HG03469 (cell line): Measurements from ENCODE around the gene HSPA9.
"Not testable (repeated sequence)": the region's sequence is repeated elsewhere in the genome, so short reads cannot be mapped to it uniquely, and the experiment has no call there.

Source experiments
- ATAC-seq: cut with Tn5 transposase; IDR thresholded peaks from one replicate; pipeline ENCODE4 v1.9.1; 2021; ENCODE audit warnings: mild to moderate bottlenecking, moderate library complexity, moderate number of reproducible peaks; ENCODE audit not compliant: unreplicated experiment

HSPA9 gene

DNA sequence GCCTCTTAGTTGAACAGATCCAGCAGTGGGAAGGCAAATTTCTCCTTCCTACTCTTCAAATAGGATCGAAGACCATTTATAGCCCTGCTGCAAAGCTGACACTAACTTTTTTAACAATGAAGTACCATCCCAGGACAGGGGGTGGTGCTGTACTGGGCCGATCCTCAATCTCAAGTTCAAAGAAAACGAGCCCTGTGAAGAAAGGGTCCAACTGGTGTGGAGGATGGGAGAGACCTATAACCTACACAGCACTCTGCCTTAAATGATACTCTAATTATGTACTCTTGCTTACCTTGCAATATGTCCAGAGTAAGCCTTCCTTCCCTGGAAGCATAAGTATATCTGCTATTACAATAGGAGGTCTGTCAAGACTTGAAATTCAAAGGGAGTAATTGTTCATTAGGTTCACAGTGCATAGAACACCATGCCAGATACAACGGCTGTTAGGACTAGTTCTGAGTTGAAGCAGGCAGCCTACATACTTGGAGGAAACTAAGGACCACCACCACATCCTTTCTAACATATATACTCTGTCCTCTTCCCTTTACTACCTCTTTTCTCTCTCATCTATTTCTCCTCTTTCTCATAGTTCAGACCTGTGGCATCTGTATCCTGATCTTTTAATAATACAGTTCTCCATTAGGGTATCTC lies 38.4 kb downstream of the HSPA9 start:
- no peak for ATAC-seq

- ATAC-seq: no peak
These were observed 39.0 kb downstream of the HSPA9 start for GRCh38 chr5:138536215-138536614.

DNA sequence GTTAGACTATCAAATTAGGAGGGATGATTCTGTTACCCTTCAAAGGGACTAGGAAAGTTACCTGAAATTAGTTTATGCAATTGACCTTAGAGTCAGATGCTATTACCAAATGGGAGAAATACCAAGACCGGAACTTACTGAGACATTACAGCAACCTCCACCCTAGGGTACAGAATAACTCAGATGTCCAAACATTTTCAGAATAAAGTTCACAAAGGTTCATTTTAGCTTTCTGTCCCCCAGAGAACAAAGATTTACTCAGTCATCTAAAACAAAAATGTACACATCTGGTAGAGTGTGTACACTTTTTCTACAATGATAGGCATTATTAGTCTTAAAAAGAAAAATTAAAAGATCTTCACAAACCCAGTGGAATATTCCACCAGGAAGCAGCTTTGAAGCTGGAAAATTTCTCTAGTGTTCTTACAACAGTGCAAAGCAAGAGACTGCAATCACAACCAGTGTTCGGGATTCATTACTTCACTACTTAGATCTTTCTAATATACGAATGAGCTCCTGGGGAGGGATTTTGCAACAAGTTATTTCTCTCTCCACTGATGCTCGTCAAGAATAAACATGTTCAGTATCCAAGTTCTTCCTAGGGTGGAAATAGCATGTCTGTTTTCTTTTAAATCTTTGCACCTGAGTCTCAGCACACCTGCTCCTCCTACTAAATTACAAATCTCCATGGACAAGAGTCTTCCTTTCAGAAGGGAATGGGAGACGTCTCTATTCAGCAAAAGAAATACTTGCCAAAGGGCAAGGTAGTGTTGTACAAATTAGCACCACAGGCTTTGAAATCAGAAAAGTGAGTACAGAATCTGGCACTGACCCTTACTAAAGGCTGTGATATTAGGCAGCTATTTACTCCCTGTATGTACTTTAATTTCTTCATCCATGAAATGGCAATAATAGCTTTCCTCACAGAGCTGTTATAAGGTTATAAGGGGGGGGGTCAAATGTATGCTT lies 40.9 kb downstream of the HSPA9 start:
- ATAC-seq: no peak

- ATAC-seq: no peak
These were observed 45.4 kb downstream of the HSPA9 start for GRCh38 chr5:138529812-138530211.

GRCh38 chr5:138528744-138529469 lies 46.3 kb downstream of the HSPA9 start:
- ATAC-seq: no peak

- no peak for ATAC-seq
These were observed 47.0 kb downstream of the HSPA9 start for GRCh38 chr5:138528208-138528607.

DNA sequence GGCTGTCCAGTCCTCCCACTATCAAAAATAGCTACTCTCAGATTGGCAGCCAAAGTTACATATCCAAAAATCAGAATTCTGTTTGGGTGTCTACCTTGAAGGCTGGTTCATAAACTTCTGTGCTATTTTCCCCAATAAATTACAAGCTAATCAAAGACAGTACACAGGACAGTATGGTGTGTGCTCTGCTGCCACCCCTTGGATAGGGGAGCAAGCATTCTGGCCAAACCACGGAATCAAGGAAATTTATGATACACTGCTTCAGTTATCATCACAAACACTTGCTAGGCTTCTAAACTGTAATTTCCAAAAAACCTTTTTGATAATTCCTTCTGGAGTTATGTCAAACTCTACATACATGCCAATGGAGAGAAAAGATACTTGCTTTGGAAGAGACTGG lies 48.0 kb downstream of the HSPA9 start:
- ATAC-seq: no peak

GRCh38 chr5:138523406-138523805 lies 51.8 kb downstream of the HSPA9 start:
- ATAC-seq: no peak

DNA sequence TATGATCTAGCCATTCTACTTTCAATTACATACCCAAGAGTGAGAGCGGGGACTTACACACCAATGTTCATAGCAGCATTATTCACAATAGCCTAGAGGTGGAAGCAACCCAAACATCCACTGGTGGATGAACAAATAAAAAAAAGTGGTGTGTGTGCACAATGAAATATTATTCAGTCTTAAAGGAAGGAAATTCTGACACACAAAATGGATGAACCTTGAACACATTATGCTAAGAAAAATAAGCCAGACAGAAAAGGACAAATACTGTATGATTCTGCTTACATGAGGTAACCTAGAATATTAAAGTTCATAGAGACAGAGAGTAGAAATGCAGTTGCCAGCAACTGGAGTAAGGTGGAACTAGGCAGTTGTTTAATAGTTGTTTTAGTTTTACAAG lies 54.2 kb downstream of the HSPA9 start:
- ATAC-seq: no peak

DNA sequence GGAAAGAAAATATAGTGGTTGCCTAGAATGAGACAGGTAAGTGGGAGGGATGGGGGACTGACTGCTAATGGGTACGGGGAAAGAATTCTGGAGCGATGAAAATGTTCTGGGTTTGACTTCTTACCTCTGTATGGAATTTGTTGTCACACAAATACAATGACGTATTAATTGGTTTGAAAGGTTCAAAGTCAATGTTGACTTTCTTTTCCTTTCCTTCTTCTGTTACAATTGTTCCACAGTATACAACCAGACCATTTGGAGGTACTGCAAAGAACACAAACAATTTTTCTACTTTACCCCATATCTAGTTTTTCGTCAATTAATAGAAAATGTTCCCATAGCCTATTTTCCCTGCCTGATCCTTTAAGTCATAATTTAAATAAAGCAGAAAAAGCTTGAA lies 57.8 kb downstream of the HSPA9 start:
- ATAC-seq: no peak

DNA sequence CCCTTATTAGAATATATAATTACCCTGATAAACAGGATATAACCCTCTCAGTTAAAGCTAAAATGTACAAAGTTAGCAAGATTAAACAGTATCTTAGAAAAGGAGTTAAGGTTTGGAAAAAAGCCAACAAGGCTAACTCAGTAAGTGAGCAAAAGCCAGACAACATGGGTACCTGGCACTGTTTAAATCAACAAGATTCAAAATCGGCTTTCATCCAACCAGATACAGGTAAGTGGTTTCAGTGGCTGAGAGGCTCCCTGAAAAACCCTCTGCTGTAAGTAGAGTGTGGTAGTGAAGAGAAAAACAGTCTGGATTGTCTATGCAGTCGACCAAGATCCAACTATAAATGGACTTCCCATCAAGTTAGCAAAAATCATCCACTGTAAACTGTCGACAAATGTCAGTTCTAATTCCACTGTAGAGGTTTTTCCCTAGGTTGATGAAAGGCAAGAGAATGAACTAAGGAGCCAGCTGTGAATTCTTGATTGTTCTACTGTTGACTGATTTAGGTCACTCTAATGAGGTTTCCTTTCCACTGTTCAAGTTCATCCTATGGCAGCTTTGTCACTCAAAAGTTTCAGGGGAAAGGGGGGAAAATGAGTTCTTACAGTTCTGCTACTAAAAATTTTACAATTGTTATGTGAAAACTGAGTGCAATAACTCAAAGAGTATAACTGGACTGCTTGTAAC lies 59.5 kb downstream of the HSPA9 start:
- ATAC-seq: no peak

GRCh38 chr5:138514021-138514420 lies 61.2 kb downstream of the HSPA9 start:
- no peak for ATAC-seq

DNA sequence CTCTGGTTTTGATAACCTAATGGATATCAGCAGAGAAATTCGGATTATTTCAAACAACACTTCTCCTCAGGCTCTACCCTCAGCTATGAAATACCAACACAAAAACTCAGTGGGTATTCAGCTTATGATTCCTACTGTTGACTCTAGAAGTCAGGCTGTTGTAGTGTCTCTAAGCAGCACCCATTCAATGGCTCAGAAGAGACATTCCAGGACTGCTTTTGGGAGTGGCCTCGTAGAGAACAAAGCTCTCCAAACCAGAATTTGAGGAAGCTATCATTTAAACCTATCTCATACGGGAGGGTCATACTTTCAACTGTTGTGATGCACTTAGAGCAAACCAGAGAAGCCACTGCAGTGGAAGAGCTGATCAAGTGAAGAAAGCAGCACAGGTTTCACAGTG lies 66.2 kb downstream of the HSPA9 start:
- no peak for ATAC-seq

DNA sequence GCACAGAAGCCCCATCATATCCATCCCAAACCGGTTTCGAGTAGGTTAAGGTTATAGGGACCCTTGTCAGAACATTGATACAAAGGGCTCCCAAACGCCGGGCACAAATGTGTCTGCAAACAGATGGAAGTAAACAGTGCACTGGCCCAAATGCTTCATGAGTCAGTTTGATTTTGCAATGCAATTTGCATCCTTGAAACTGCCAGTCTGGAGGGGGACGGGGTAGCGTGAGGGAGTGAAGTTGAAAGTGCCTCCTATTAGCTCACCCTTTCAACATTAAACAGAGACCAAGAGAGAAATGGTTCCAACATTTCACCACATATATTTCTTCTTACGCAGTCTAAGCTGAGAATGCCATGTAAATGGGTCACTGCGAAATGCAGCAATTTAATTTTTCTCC lies 67.7 kb downstream of the HSPA9 start:
- not testable (repeated sequence) for ATAC-seq

DNA sequence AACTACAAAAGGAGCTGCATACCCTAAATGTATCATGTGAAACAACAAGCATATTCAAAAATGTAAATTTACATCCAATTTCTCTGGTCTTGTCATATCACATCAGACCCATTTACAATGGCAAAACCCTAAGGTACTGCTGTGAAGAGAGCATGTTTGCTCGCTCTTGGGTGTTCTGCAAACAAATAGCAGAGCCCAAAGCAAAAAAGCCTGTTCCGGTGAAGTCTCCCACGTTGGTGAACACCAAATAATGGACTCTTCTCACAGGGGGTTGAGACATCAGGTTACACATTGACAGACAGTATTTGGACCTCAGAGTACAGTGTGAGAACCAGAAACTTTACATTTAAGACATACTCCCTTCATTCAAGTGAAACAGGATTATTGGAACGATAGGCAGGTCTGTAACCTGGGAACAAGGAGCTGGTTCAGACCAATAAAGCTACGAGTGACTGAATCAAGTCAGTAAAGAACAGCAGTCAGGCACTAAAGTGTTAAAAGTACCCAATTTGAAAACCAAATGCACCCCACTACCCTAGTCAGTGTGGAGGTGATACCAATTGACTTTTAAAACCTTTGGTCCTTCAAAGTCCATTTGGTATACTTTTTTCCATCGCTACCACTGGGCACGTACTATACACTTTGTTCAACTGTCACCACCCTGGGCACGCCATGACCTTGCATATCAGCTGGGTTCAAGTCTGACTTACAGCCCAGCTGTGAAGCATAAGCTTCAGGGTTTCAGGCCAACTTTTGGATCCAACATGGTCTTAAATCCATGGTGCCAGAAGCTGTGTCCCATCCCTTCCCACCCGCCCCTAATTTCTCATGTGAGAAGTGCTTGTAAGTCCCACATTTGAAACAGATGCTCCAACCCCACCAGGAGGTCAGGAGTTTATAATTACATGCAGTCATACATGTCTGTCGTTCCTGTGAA lies 68.6 kb downstream of the HSPA9 start:
- no peak for ATAC-seq

DNA sequence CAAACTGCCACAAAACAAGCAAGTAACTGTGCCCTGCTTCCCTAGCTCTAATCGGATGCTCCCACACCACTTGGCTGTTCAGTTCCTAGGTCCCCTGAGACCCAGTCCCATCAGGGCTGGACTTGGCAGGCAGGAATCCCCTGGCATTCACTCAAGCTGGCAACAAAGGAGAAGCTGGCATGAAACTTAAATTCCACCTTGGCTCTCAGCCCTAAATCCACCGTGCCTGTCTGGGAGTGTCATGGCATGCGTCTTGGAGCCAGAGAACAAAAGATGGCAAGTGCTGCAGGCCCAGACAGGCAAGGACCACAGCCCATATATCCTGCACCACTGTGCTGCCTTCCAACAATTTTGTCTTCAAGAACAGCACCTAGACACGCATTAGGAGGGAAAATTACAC lies 70.4 kb downstream of the HSPA9 start:
- no peak for ATAC-seq
